ENCODE measurements around the gene MEX3D. TPM values are rescaled to one million over a fixed set of nuclear protein-coding genes. Genes with fewer than 3 reads are reported as not detected.

Gene MEX3D
- total RNA-seq, 1 experiment from 2014 or later = 64.0 TPM

- ATAC-seq = no peak
- CTCF ChIA-PET = interaction anchor here (0.6 kb wide), 1 partner anchor 58 kb away, joined by 3 read pairs; no protein-coding TSS in a partner anchor
These were observed 51.8 kb downstream of the MEX3D start for GRCh38 chr19:1516395-1516753.

GRCh38 chr19:1514986-1515721 lies 53.0 kb downstream of the MEX3D start:
- Histone ChIP-seq H3K9ac (ENCODE audit: low read length) (no peak overlapping the region), H3K9me2 (replicated peaks; ENCODE audit: low read length) (no peaks in the 10 kb centered on the region), H3K9me3 (ENCODE audit: low read length) (no peaks in the 10 kb centered on the region), H3K4me2 (ENCODE audit: low read length) (no peak overlapping the region), H3K4me3 (ENCODE audit: low read length) (no peak overlapping the region), H3K79me2 (ENCODE audit: low read length) (peaks cover 3% of the 10 kb centered on the region; the same call in 1 of the 2 replicates), H2AFZ (ENCODE audit: low read length) (no peak overlapping the region), H3K27me3 (ENCODE audit: low read length) (no peaks in the 10 kb centered on the region), H3K4me1 (ENCODE audit: insufficient read depth, low read length) (0 out of 2 replicates have a peak, but pooled peaks cover 3% of the 10 kb centered on the region), H3K27ac (ENCODE audit: low read length) (no peak overlapping the region), H4K20me1 (ENCODE audit: low read length) (no peaks in the 10 kb centered on the region), H3K36me3 (ENCODE audit: low read depth, low read length) (no peaks in the 10 kb centered on the region), H3F3A (ENCODE audit: low read length, unreplicated experiment) (no peaks in the 10 kb centered on the region)
- DNase-seq = no peak
- intact Hi-C loops (cut with micrococcal nuclease) = no loop called here
- no peak for ATAC-seq
- TF ChIP-seq EZH2phosphoT487 (IDR thresholded peaks at IDR 0.05; ENCODE audit: borderline replicate concordance, low read length) = no peak
- no peak for TF ChIP-seq EZH2 (IDR thresholded peaks at IDR 0.05; ENCODE audit: low read length, unreplicated experiment)
- TF ChIP-seq CTCF (conservative IDR thresholded peaks at IDR 0.05; ENCODE audit: low read depth, low read length) = no peak
- CTCF ChIA-PET = no interaction called here
- POLR2A ChIA-PET (ENCODE audit: unreplicated experiment) = no interaction called here
- no TSS peak for BruUV-seq (replicated peaks)

More at GRCh38 chr19:1516395-1516753, 51.8 kb downstream of the MEX3D start:
- Histone ChIP-seq H2AFZ (ENCODE audit: low read length) (no peak overlapping the region), H3K36me3 (ENCODE audit: low read depth, low read length) (no peaks in the 10 kb centered on the region), H3K79me2 (ENCODE audit: low read length) (peaks cover 3% of the 10 kb centered on the region; the same call in 1 of the 2 replicates), H3K27ac (ENCODE audit: low read length) (no peak overlapping the region), H3K4me2 (ENCODE audit: low read length) (no peak overlapping the region), H3K4me1 (ENCODE audit: insufficient read depth, low read length) (0 out of 2 replicates have a peak, but pooled peaks cover 3% of the 10 kb centered on the region), H3F3A (ENCODE audit: low read length, unreplicated experiment) (no peaks in the 10 kb centered on the region), H3K9me3 (ENCODE audit: low read length) (no peaks in the 10 kb centered on the region), H4K20me1 (ENCODE audit: low read length) (no peaks in the 10 kb centered on the region), H3K9me2 (replicated peaks; ENCODE audit: low read length) (no peaks in the 10 kb centered on the region), H3K27me3 (ENCODE audit: low read length) (no peaks in the 10 kb centered on the region), H3K9ac (ENCODE audit: low read length) (no peak overlapping the region), H3K4me3 (ENCODE audit: low read length) (no peak overlapping the region)
- POLR2A ChIA-PET (ENCODE audit: unreplicated experiment) = no interaction called here
- BruUV-seq (replicated peaks) = no TSS peak
- TF ChIP-seq EZH2 (IDR thresholded peaks at IDR 0.05; ENCODE audit: low read length, unreplicated experiment) (no peak), EZH2phosphoT487 (IDR thresholded peaks at IDR 0.05; ENCODE audit: borderline replicate concordance, low read length) (no peak), CTCF (conservative IDR thresholded peaks at IDR 0.05; ENCODE audit: low read depth, low read length) (no peak)
- DNase-seq = no peak
- intact Hi-C loops (cut with micrococcal nuclease) = no loop called here

GRCh38 chr19:1514295-1514661 lies 53.8 kb downstream of the MEX3D start:
- Histone ChIP-seq H3K36me3 (ENCODE audit: low read depth, low read length) (no peaks in the 10 kb centered on the region), H2AFZ (ENCODE audit: low read length) (no peak overlapping the region), H4K20me1 (ENCODE audit: low read length) (no peaks in the 10 kb centered on the region), H3K9me2 (replicated peaks; ENCODE audit: low read length) (no peaks in the 10 kb centered on the region), H3K27me3 (ENCODE audit: low read length) (no peaks in the 10 kb centered on the region), H3K79me2 (ENCODE audit: low read length) (peaks cover 3% of the 10 kb centered on the region; the same call in 1 of the 2 replicates), H3K9ac (ENCODE audit: low read length) (no peak overlapping the region), H3K27ac (ENCODE audit: low read length) (no peak overlapping the region), H3K9me3 (ENCODE audit: low read length) (no peaks in the 10 kb centered on the region), H3F3A (ENCODE audit: low read length, unreplicated experiment) (no peaks in the 10 kb centered on the region), H3K4me1 (ENCODE audit: insufficient read depth, low read length) (0 out of 2 replicates have a peak, but pooled peaks cover 3% of the 10 kb centered on the region), H3K4me2 (ENCODE audit: low read length) (no peak overlapping the region), H3K4me3 (ENCODE audit: low read length) (no peak overlapping the region)
- ChIA-PET POLR2A (ENCODE audit: unreplicated experiment) (no interaction called here), CTCF (no interaction called here)
- TF ChIP-seq EZH2 (IDR thresholded peaks at IDR 0.05; ENCODE audit: low read length, unreplicated experiment) (no peak), EZH2phosphoT487 (IDR thresholded peaks at IDR 0.05; ENCODE audit: borderline replicate concordance, low read length) (no peak), CTCF (conservative IDR thresholded peaks at IDR 0.05; ENCODE audit: low read depth, low read length) (no peak)
- no TSS peak for BruUV-seq (replicated peaks)
- intact Hi-C loops (cut with micrococcal nuclease) = no loop called here
- ATAC-seq = no peak
- no peak for DNase-seq

Data from PC-3 (cell line).